GM23248 (cell line): ENCODE measurements around the gene ALAS2. TPM values are rescaled to one million over a fixed set of nuclear protein-coding genes. Genes with fewer than 3 reads are reported as not detected.
A peak's percentile ranks its signal among the peaks of the same experiment; 100 is the strongest.

ENCODE experiments used
- DNase-seq: peaks from one replicate; pipeline ENCODE4 v3.0.0-alpha.2; 2015
- H2AFZ ChIP-seq: fragments of 200-600 bp; sonication (generic); 2 replicates; pipeline ENCODE4 v1.6.1; 2016; ENCODE audit warnings: antibody characterized with exemption
- H3F3A ChIP-seq: fragments of 200-600 bp; sonication (generic); 2 replicates; pipeline ENCODE4 v1.6.1; 2016; ENCODE audit warnings: mild to moderate bottlenecking, antibody characterized with exemption, mixed run types; ENCODE audit not compliant: insufficient read depth
- H3K27ac ChIP-seq: fragments of 200-600 bp; sonication (generic); 2 replicates; pipeline ENCODE4 v1.5.1; 2016; ENCODE audit warnings: mild to moderate bottlenecking
- H3K27me3 ChIP-seq: fragments of 200-600 bp; sonication (generic); replicated peaks from 2 replicates; pipeline ENCODE4 v1.6.1; 2016; ENCODE audit warnings: mild to moderate bottlenecking; ENCODE audit not compliant: insufficient read depth
- H3K36me3 ChIP-seq: fragments of 200-600 bp; sonication (generic); 2 replicates; pipeline ENCODE4 v1.6.1; 2016; ENCODE audit warnings: low read depth, mild to moderate bottlenecking
- H3K4me1 ChIP-seq: fragments of 200-600 bp; sonication (generic); 2 replicates; pipeline ENCODE4 v1.6.1; 2016; ENCODE audit warnings: mild to moderate bottlenecking; ENCODE audit not compliant: insufficient read depth
- H3K4me2 ChIP-seq: fragments of 200-600 bp; sonication (generic); one replicate; pipeline ENCODE4 v1.6.1; 2016; ENCODE audit warnings: mild to moderate bottlenecking; ENCODE audit not compliant: unreplicated experiment
- H3K4me3 ChIP-seq: fragments of 200-600 bp; sonication (generic); 2 replicates; pipeline ENCODE4 v1.5.1; 2016; ENCODE audit warnings: mild to moderate bottlenecking
- H3K79me2 ChIP-seq: fragments of 200-600 bp; sonication (generic); 2 replicates; pipeline ENCODE4 v1.6.1; 2016; ENCODE audit warnings: mild to moderate bottlenecking; ENCODE audit not compliant: insufficient read depth
- H3K9ac ChIP-seq: fragments of 200-600 bp; sonication (generic); 2 replicates; pipeline ENCODE4 v1.6.1; 2016; ENCODE audit warnings: mild to moderate bottlenecking
- H3K9me2 ChIP-seq: fragments of 200-600 bp; sonication (generic); 2 replicates; pipeline ENCODE4 v1.6.1; 2016; ENCODE audit warnings: mixed run types, mild to moderate bottlenecking, moderate library complexity; ENCODE audit not compliant: insufficient read depth
- H3K9me3 ChIP-seq: fragments of 200-600 bp; sonication (generic); one replicate; pipeline ENCODE4 v1.6.1; 2017; ENCODE audit warnings: low read depth
- H4K20me1 ChIP-seq: fragments of 200-600 bp; sonication (generic); 2 replicates; pipeline ENCODE4 v1.6.0; 2016; ENCODE audit not compliant: insufficient read depth
- EZH2 ChIP-seq: fragments of 200-600 bp; sonication (generic); IDR thresholded peaks from 2 replicates; pipeline ENCODE4 v1.6.1; 2018; ENCODE audit warnings: antibody characterized with exemption, mild to moderate bottlenecking; ENCODE audit not compliant: insufficient read depth, poor library complexity, severe bottlenecking
- EZH2phosphoT487 ChIP-seq: fragments of 200-600 bp; sonication (generic); IDR thresholded peaks from 2 replicates; pipeline ENCODE4 v1.6.1; 2018; ENCODE audit warnings: antibody characterized with exemption, moderate library complexity, mild to moderate bottlenecking, low read depth; ENCODE audit not compliant: insufficient read depth
- WGBS, 2 experiments: methylation state at CpG; one replicate each; pipeline ENCODE4 v1.1.6; 2015 to 2017; ENCODE audit warnings: low lambda C conversion rate in 2 of 2, low coverage in 1 of 2; ENCODE audit errors: missing lambda C conversion rate in 2 of 2; 5-methylcytosine and 5-hydroxymethylcytosine counted together
- in situ Hi-C: fragments of 300-500 bp; cut with MboI; formaldehyde crosslinking; loops from 2 replicates; pipeline ENCODE4 v1.15.0; 2020
- polyA plus RNA-seq: library from polyadenylated mRNA; unstranded; fragments of >200 nt; fragmentation: Nextera tagmentation; extraction: Ambion mirVana; gene quantifications from 2 replicates; pipeline ENCODE4 v1.2.1, GENCODE V29; 2016
- total RNA-seq: library from RNA; depleted of rRNA; stranded (reverse); fragments of >200 nt; shearing (Covaris generic); gene quantifications from 2 replicates; pipeline ENCODE4 v1.2.3, GENCODE V29; 2014

The ALAS2 gene
- total and polyA plus RNA-seq, 2 experiments from 2014 or later = not detected

DNA sequence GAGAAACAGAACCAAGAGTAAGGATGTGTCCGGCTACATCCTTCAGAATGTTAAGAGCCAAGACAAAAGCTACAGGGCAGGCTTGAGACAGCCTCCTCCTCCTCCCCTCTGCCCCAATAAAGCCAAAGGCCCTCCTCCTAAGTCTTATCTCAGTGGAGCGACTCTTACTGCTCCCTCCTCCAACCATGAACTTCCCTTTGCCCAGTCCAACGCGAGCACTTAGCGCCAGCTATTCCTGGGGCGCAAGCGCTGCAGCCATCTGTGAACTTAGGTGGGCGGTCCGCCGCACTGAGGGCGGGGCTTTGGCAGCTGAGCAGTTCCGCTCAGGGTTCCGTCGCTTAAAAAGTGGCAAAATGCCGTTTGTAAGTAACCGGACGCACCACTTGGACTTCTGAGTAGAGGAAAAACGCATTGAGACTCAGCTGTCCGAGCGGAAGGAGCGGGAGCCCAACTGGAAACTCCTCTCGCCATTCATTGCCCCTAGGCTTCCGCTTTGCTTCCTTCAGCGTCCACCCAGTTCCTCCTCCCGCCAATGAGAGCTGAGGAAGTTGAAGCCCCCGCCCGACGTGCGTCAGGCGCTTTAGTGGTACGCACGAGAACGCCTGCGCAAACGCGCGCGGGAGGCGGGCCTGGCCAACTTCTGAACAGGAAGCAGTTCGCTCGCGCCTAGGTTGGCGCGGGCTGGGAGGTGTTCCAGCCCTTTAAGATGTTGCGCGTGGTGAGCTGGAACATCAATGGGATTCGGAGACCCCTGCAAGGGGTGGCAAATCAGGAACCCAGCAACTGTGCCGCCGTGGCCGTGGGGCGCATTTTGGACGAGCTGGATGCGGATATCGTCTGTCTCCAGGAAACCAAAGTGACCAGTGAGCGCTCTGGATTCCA is 30.8 kb downstream of the ALAS2 start, which contains the start of gene APEX2:
Gene APEX2, plus strand, starts transcription at position 647 of the 882 bp plus-strand sequence. Its CDS starts 60 bp downstream, at position 707.
- peak; percentile 94 for DNase-seq
- peak within 1 kb of the TSS; percentile 76 for H3K4me2 ChIP-seq
- H4K20me1 ChIP-seq = no peaks in the 10 kb centered on the region
- WGBS, 2 experiments = 0 to 2% methylated on average over 29 to 47 of the region's 55 CpGs
- TF ChIP-seq EZH2 (no peak), EZH2phosphoT487 (no peak)
- H3K4me3 ChIP-seq = peak within 1 kb of the TSS; percentile 84
- no peaks in the 10 kb centered on the region for H3K9me2 ChIP-seq
- peak within 1 kb of the TSS; percentile 90 for H3K27ac ChIP-seq
- no peaks in the 10 kb centered on the region for H3K4me1 ChIP-seq
- peaks cover 14% of the 10 kb centered on the region for H3K79me2 ChIP-seq
- no peaks in the 10 kb centered on the region for H3K27me3 ChIP-seq
- peak within 1 kb of the TSS; percentile 82 for H3K9ac ChIP-seq
- in situ Hi-C loops = no loop called here
- no peaks in the 10 kb centered on the region for H3K9me3 ChIP-seq
- H2AFZ ChIP-seq = peak within 1 kb of the TSS; percentile 83
- H3K36me3 ChIP-seq = no peaks in the 10 kb centered on the region
- H3F3A ChIP-seq = no peaks in the 10 kb centered on the region

- Histone ChIP-seq H3K27me3 (no peaks in the 10 kb centered on the region), H3K4me2 (no peak overlapping the region), H3F3A (no peaks in the 10 kb centered on the region), H3K4me3 (no peak overlapping the region), H3K79me2 (peaks cover 5% of the 10 kb centered on the region), H3K36me3 (no peaks in the 10 kb centered on the region), H3K9me3 (no peaks in the 10 kb centered on the region), H3K27ac (no peak overlapping the region), H3K9ac (no peak overlapping the region), H3K9me2 (no peaks in the 10 kb centered on the region), H4K20me1 (no peaks in the 10 kb centered on the region), H3K4me1 (no peaks in the 10 kb centered on the region), H2AFZ (no peak overlapping the region)
- TF ChIP-seq EZH2 = no peak
- no peak for TF ChIP-seq EZH2phosphoT487
- no peak for DNase-seq
- in situ Hi-C loops = no loop called here
These were observed 35.2 kb downstream of the ALAS2 start for GRCh38 chrX:54995621-54996020.

GRCh38 chrX:54994668-54995351 is 36.0 kb downstream of the ALAS2 start:
- no peaks in the 10 kb centered on the region for H3K27me3 ChIP-seq
- H2AFZ ChIP-seq = no peak overlapping the region
- H3K9me3 ChIP-seq = no peaks in the 10 kb centered on the region
- no peaks in the 10 kb centered on the region for H4K20me1 ChIP-seq
- no peaks in the 10 kb centered on the region for H3K79me2 ChIP-seq
- H3K36me3 ChIP-seq = no peaks in the 10 kb centered on the region
- no peaks in the 10 kb centered on the region for H3K9me2 ChIP-seq
- in situ Hi-C loops = no loop called here
- H3K27ac ChIP-seq = no peak overlapping the region
- 31 to 40% methylated on average over 4 to 6 of the region's 6 CpGs for WGBS, 2 experiments
- H3F3A ChIP-seq = no peaks in the 10 kb centered on the region
- H3K4me2 ChIP-seq = no peak overlapping the region
- no peak for TF ChIP-seq EZH2phosphoT487
- TF ChIP-seq EZH2 = no peak
- DNase-seq = no peak
- no peak overlapping the region for H3K9ac ChIP-seq
- no peak overlapping the region for H3K4me3 ChIP-seq
- H3K4me1 ChIP-seq = no peaks in the 10 kb centered on the region

DNA sequence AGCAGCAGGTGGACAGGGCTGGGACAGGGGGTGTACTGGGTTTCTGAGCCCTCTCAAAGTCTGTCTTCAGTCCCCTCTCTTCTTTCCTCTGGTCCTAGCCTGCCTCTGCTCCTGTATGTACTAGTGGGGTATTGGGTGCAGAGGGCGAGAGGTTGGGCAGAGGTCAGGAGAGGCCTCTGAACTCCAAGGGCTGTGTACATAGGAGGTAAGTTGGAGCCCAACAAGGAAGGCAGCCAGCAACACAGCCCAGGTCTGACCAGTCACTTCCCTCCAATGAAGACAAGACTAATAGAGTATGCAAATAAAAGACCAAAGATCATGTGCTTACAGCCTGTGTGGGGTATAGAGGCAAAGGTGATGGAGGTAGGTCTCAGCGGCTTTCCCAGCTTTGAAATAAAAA is 36.7 kb downstream of the ALAS2 start, which contains the start of gene PFKFB1:
Gene PFKFB1, minus strand, starts transcription at position 90 of the 400 bp plus-strand sequence. CDS start 181 bp downstream, outside the sequence.
- no peaks in the 10 kb centered on the region for H3K36me3 ChIP-seq
- 51 to 63% methylated on average over 2 of the region's 2 CpGs for WGBS, 2 experiments
- no peaks in the 10 kb centered on the region for H3F3A ChIP-seq
- no peaks in the 10 kb centered on the region for H4K20me1 ChIP-seq
- no peak within 1 kb of the TSS for H2AFZ ChIP-seq
- H3K27ac ChIP-seq = no peak within 1 kb of the TSS
- H3K27me3 ChIP-seq = no peaks in the 10 kb centered on the region
- in situ Hi-C loops = no loop called here
- no peak within 1 kb of the TSS for H3K4me2 ChIP-seq
- H3K79me2 ChIP-seq = no peaks in the 10 kb centered on the region
- no peak within 1 kb of the TSS for H3K9ac ChIP-seq
- no peak within 1 kb of the TSS for H3K4me3 ChIP-seq
- no peaks in the 10 kb centered on the region for H3K9me3 ChIP-seq
- no peaks in the 10 kb centered on the region for H3K9me2 ChIP-seq
- no peak for DNase-seq
- TF ChIP-seq EZH2 (no peak), EZH2phosphoT487 (no peak)
- no peaks in the 10 kb centered on the region for H3K4me1 ChIP-seq
